SKM-1 (cell line): ENCODE results near the gene ABLIM2.

ENCODE experiments used
- DNase-seq: peaks from one replicate; lab custom pipeline; 2025; ENCODE audit not compliant: unreplicated experiment; lab: John Stamatoyannopoulos, UW

ABLIM2 gene

DNA sequence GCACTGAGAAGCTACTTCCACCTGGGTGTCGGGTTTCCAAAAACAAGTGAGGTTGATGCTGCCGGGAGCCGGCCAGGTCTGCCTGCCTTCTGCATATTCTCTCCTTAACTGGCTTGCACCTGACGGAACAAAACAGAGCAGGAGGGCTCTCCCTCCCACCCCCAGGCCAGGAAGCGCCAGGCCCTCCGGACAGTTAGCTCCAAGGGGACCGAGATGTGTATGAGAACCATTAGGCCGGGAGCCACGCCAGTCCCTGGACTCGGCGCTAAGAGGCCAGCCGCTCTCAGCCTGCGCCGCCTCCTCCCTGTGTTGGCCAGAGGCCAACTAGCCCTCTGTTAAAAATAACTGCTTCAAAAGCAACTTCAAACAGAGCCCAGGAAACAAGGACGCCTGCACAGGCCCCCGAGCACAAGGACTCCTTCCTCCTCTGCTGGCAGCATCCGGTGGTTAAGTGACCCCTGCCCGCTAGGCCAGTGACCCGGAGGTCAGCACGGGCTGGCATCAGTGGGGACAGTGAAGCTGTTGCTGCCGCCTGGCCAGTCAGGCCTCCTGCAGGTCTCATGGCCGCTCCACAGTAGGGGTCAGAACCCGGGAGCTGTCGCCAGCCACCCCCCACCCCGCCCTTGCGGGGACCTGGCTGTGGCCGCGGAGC is 107.9 kb downstream of the ABLIM2 start:
- DNase-seq = no peak

DNA sequence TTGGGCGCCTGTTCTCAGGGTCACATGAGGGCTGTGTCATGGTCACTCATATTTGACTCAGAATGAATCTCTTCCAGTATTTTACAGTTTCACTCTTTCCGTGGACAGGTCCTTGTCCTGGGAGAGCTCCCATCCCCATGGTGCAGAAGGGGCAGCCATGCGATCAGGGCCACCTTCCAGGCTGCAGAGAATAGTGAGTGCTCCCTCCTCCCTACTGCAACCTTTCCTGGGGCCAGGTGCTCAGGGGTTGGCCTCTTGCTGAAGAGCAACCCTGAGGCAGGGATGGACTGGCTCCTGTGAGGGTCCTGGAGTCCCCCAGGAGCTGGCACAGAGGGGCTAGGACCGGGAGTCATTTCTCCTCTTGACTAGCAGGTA is 108.4 kb downstream of the ABLIM2 start:
- no peak for DNase-seq

DNA sequence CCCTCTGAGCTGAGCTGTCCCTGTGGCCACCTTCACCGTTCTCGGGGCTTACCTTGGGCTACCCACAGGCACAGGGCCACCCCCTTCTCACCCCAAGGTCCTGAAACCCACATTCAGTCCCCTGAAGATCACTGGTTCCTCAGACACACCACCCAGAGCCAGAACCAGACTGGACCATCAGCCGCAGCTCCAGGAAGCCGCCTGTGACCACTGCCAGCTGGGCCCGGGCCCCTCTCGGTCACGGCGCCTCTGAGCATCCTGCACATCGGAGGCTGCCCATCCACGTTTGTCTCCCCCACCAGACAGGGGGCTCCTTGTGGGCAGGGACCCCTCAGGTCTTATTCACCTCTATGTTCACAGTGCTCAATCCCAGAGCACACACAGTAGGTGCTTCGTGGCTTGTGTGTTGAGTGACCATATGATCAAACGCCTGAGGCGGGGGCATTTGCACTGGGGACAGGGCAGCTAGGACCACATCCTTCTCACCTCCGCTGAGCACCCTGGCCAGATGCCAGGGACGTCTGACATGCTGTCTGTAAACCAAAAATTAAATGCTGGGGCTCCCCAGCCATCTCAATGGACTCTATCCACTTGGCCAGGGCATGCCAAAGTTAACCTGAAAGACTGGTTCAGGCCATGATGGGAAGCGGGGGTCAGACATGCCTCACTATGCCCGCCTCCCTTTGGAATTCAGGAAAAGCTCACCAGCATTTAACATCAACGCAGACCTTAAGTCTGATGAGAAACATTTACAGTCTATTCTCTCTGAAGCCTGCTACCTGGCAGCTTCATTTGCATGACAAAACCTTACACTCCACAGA is 109.5 kb downstream of the ABLIM2 start:
- DNase-seq = no peak

DNA sequence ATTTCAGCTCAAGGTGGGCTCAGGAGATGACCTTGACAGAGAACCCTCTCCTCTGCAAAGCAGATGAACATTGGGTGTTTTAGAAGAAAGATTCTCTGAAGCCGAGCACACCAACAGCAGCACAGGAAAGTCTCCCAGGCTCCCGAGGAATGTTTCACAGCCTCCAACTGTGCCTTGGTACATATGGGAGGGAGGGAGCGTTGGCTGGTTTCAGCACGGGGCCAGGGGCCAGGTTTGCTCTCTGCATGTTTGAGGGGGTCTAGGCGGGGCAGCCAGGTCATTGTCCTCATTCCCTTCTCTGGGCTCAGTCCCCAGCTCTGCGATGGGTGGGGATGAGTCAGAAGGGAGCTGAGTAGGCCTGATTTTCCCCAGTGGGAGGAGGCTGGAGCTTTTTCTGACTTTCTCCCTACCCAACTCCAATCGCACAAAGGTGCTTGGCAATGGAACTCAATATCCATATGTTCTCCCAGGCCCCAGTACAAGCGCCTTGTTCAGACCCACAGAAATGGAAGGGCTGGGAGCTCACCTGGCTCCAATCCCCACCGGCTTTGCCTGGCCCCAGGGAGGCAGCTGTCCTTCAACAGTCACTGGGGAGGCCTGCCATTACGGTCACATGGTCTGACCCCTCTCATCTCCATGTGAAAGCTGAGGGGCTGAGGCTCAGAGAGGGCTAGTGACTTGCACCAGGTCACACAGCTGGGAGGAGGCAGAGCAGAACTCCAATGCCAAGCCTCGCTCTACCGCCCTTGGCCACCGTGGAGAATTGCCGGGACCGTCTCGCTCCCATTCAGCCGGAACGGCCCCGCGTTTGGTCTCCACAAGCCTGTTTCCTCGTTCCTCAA is 110.6 kb downstream of the ABLIM2 start:
- no peak for DNase-seq

DNA sequence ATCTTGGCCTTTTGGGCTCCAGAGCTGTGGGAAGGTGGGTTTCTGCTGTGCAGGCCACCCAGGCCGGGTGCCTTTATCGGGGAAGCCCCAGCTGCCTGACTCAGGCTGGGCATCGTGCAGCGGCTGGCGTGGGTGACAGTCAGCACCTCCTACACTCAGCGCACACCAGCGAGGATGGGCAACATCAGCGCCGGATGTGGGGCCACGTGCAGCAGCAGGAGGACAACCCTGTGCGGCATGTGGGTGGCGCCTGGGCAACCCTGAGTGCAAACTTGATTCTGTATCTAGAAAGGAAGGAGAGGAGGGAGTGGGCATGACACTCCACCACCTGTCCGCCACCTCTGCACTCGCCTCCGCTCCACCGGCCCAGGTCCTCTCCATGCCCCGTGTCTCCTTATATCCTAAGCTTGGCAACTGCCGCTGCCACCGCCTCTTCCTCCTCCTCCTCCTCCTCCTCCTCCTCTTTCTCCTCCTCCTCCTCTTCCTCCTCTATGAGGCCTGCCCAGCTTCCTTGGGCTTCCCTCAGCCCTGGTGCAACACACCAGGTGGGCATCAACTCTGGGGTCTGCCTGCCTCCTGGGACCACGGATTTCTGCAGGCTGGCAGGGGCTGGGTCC is 111.6 kb downstream of the ABLIM2 start:
- no peak for DNase-seq

DNA sequence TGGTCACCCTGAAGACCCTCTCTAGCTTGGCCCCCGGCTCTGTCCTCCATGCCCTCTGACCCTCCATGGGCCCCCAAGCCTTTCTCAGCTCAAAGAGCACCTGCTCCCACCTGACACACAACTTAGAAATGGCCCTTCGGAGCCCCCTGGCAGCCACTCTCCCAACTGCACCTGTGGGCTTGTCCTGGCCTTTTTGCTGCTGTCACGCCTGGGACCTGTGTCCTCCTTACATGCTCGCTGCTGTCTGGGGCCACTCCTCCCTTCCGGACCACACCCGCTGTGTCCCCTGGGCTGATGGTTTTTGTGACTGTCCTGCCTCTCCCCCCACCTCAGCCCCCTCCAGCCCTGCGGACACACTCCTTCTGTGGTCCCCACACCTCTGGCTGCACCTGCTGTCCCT is 112.7 kb downstream of the ABLIM2 start:
- no peak for DNase-seq

DNA sequence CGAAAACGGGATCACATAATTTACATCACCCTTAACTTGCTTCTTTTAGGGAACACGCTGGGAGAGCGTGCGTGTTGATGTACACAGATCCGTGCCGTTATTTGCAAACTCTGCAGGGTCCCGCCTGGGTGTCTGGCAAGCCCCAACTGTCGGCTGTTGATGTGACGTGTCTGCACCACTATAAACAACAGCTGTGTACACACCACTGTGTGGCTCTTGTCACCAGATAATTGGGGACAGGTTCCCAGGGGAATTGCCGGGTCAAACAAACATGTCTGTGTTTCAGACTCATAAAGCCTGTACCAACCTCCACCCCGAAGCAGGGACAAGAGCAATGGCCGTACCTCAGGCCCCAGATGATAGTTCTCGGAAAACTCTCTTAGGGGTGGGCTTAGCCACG is 113.9 kb downstream of the ABLIM2 start:
- DNase-seq = no peak

DNA sequence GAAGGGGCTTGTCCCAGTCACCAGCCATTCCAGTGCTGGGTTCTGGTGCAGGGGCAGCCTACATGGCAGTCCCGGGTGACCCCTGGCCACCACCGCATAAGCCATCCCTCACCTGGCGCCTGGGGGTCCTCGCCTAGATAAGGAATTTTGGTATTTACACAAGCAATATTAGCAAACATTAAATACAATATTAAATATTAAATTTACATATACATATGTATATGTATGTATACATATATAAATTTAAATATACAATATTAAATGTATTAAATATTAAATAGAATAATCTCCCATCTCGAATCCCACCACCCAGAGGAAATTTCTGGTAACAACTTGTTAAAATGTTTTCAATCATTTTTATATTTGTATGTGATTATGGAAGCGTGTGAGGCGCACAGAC is 114.4 kb downstream of the ABLIM2 start:
- DNase-seq = no peak

DNA sequence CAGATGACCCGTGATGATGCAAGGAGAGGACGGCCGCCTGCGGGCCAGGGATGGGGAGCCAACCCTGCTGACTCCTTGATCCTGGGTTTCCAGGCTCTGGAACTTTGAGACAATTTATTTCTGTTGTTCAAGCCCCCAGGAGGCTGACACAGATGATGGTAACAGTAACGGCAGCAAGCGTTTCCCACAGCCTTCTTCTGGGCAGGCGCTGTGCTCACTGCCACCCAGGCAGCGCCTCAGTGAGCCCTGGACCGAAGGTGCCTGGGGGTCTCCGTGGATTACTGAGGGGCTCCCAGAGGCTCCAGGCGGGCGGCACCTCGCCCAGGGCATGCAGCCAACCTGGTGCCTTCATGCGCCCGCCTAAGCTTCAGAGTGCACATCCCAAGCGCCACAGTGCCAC is 115.0 kb downstream of the ABLIM2 start:
- DNase-seq = no peak

DNA sequence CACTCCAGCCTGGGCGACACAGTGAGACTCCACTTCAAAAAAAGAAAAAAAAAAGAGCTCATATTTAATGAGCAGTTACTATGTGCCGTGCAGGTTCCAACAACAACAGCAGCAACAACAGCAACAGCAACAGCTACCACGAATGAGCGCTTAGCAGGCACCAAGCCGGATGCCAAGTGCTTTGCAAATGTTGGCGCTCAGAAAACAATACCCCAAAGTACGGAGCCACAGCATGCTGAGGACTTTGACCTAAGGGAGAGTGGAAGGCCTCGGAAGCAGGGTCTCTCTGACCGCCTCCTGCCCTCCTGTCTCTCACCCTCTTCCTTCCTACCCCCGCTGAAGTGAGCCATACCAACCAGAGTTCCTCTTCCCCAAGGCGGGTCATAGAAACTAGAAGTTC is 116.7 kb downstream of the ABLIM2 start:
- DNase-seq = no peak

DNA sequence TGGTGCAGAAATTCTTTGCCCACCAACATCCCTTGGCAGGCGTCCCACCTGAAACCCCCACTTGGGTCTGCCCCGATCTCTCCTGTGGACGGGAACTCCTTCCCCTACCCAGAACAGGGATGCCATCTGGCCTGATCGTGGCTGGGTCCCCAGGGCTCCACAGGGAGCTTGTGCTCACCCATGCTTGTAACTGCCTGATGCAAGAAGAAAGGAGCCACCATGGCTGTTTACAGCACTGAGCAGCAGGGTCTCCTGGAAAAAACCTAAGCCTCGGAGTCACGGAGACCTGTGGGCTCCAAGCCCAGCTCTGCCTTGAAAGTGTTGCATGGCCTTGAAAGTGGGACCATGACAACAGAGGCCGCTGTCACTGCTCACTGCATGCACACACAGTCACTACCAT is 117.4 kb downstream of the ABLIM2 start:
- no peak for DNase-seq

DNA sequence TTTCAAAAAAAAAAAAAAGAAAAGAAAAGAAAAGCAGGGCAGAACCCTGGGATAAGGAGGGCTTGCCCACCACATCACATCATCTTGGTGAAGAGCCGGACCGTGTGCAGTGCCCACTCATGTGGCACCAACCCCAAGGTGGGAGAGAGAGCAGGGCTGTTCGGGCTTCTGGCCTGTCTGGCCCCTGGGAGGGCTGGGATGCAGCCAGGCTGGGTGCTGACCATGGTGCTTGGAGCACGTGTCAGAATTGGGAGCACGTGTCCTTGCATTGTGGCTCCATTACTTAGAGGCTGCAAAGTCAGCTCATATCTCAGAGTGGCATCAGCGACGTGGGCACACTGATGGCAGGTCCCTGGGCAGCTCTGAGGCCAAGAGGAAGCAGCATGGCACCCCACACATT is 118.0 kb downstream of the ABLIM2 start:
- no peak for DNase-seq

DNA sequence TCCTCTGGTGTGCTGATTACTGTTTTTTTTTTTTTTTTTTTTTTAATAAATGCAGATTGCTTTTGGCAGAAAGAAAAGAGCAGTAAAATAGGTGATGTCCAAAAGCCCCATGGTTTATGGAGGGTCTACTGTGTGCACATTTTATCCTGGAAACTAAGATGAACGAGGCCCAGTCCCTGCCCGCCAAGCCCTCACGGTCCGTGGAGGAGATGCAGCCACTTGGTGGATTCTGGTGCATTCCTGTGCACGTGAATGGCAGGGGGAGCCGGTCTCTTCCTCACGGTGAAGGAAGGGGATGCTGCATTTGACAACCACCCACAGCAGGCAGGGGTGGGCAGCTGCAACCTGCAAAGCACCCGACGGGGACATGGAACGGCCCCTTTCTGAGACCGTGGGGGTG is 118.8 kb downstream of the ABLIM2 start:
- no peak for DNase-seq

DNA sequence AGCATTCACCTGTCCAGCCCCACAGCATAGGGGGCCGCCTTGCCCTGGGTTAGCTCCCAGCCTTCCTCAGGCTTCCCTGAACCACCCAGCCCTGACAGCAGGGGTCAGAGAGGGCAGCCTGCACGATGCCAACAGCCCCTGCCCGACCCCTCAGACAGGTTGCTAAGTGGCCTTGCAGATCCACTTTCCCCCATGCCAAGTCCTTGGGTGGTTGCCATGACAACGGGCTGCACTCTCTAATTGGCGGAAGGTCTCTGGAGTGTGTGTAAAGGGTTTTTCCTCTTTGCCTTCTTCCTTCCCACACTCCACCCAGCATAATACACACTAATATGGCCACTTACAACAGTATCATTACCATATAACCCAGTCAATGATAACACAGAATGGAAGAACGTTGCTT is 119.3 kb downstream of the ABLIM2 start:
- no peak for DNase-seq

DNA sequence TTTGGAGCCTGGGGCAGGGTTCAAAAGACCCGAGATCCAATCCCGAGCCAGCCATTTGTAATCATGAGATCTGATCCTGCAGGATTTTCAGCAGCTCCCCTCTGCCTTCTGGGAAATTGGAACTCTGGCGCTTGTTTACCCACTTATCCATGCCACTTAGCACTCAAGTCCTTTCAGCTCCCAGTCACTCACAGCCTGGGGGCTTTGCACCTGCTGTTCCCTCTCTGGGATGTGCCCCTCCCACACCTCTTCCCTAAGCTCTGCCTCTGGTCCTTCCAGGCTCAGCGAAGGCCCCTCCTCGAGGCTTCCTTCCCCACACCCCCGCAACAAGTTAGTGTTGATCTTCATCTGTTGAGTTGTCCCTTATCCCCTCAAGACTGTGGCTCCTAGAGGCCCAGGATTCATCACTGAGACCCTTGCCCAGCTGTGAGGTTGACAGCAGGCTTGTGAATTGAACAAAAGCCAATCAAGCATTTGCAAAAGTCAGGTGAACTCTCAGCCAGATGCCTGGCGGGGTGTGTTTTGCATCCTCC is 119.8 kb downstream of the ABLIM2 start:
- no peak for DNase-seq

DNA sequence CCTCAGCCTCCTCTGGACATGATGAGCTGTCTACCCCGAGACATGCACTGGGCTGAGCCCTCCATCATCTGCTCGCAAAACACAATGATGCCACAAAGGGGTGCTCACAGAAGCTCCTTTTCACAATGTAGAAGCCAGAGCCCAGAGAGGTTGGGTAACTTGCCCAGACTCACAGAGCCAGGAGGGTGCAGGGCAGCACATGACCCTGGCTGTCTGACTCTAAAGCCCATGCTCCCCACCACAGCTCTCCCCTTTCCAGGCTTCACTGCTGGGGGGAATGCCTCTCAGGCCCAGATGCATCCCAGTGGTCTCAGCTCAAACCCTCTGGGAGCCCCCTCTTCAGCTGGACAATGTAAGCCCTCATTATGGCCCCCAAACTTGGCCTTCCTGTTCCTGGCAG is 120.5 kb downstream of the ABLIM2 start:
- no peak for DNase-seq

DNA sequence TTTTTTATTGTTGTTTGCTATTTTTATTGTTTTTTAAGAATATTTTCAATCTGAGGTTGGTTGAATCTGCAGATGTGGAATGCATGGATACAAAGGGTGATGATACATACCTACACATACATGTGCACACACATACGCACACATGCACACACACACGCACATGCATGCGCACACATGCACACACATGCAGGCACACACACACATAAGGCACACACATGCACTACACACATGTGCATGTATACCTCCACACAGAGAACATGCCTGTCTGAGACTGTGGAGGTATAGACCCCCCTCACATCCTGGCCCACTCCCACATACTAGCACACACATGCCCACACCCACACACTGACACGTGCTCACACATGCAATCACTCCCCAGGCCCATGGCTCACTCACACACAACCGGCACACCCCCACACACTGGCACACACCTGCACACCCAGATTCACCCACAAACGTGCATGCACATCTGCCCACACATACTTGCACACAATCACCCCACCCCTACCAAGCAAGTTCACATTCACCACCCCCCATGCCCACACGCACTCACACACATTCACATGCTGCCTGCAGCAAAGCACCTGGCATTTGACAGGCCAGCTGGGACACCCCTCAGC is 121.4 kb downstream of the ABLIM2 start:
- no peak for DNase-seq

DNA sequence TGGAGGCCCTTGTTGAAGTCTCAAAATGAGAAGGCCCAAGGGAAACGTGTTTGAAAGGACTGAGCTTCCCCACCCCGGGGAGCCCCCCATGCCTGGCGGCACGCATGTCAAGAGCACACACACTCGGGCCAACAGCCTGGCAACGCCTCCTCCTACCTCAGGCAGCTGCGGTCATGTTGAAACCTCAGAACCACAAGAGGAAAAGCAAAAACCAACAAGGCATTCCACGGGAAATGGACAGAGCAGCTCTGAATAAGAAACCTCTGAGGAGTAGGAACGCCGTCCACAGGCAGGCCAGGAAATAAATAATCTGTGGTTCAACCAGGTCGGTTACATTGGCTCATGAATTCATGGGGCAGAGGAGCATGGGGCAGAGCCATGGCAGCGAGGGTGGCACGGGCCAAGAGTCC is 123.2 kb downstream of the ABLIM2 start:
- DNase-seq = no peak

DNA sequence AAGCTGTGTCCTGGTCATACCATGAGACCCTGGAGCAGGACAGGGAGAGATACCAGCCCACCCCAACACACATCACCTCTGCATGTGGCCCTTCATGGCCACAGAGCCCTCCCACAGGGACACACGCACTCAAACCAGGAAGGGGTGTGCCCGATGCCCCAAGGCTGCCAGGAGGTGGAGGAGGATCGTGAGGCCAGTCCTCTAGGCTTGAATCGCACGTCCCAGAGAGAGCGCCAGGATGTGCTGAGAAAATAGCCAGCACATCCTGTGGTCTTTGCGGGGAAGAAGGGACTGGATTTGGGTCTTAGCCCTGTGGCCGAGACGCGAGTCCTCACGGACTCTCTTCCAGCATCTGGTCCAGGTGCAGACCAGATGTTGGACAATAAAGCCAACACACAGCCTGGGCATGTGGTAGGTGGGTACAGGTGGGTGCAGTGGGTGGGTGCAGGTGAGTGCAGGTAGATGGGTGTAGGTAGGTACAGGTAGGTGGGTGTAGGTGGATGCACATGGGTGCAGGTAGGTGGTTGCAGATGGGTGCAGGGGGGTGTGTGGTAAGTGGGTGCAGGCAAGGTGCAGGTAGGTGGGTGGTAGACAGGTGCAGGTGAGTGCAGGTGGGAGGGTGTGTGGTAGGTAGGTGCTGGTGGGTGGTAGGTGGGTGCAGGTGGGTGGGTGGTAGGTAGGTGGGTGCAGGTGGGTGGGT is 124.6 kb downstream of the ABLIM2 start:
- DNase-seq = no peak

DNA sequence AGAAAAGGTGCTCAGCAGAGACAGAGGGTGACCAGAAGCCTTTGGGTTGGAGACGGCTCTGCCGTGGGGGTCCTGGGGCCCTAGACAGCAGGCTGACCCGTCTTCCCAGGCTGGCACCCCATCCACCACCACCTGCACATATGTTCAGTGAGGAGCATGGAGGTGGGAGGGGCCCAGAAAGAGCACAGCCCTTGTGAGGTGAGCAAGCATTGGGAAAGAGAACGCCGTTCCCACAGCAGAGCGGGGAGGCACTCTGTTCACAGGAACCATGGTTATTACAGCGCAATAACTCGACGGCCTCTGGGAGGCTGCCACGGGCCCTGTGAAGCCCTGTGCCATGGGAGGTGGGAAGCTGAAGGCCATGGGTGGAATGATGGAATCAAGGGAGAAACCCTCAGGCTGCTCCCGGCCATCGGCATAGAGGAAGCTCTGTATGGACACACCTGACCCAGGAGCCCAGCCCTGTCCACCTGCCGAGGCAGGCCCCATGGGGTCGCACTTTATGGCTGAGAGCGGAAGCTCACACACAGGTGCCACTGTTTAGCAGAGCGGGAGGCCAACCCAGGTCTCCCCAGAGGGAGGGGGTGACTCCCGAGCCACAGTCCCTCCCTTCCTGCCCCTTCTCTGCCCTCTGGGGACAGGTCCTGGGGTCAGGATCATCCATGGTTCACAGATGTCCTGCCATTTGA is 125.4 kb downstream of the ABLIM2 start:
- DNase-seq = no peak
